DMS53 treated with DMSO at 0.1 percent for 48 hours (cell line): ENCODE results near the gene MED12.
"Not testable (repeated sequence)": the region's sequence is repeated elsewhere in the genome, so short reads cannot be mapped to it uniquely, and the experiment has no call there.

Experiments
- DNase-seq: peaks from one replicate; lab custom pipeline; 2025; ENCODE audit not compliant: unreplicated experiment; lab: John Stamatoyannopoulos, UW

The MED12 gene

DNA sequence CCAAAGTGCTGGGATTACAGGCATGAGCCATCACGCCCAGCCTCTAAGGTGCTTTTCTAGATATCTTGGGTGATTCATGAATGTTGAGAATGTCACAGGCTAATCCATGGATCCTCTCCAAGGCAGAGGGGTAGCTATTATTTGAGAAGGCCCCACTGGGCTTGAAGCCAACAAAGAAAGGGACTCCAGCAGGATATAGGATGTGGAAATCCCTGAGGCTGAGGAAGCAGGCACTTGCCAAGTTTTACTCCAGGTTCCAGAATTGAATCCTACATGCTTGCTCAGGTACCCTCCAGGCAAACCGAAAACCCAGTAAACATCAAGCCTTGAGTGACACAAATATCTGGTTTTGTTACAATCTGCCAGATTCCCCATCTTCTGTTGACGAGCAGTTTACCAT, 42.1 kb downstream of the MED12 start:
- DNase-seq: no peak

DNA sequence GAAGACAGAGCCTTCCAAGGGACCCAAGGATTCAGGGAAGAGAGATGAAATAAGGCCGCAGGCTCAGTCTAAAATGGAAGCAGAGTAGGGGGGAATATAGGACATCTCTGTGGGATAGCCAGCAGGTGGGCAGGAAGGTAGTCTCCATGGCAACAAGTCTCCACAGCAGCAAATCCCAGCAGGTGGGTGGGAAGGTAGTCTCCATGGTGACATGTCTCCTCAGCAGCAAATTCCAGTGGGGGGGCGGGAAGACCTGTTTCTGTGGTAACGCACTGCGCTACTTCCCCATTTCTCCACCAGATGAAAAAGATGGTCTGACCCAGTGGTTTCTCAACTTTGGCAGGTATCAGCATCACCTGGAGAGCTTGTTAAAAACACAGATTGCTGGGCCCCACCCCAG, 44.6 kb downstream of the MED12 start:
- no peak for DNase-seq

DNA sequence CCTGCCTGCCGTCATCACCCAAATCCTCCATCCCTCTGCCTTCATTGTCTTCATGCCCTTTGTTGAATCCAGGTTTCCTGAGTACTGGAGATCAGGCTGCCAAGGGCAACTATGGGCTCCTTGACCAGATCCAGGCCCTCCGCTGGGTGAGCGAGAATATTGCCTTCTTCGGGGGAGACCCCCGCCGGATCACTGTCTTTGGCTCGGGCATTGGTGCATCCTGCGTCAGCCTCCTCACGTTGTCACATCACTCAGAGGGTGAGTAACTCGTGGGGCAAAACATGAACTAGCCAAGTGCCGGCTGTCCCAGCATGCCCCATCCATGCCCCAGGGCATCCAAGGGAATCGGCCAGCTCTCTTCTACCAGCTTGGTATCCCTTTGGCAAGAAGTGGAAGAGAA, 45.7 kb downstream of the MED12 start:
- DNase-seq: no peak

DNA sequence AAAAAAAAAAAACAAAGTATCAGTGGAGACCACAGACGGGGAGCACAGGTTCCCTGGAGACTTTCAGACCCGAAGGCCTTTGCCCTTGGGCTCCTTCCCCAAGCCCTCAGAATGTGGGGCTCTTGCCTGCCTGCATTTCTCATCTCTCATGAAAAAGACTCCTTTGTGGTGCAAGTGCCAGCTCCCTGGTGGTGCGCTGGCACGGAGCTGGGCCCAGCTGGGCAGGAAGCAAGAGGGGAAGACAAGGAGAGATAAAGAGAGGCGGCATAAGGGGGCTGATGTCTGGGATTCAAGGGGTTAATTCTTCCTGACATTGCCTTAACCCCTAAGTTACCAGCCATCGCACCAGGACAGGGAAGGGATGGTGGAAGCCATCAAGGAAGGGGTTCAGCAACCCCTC, 48.1 kb downstream of the MED12 start:
- no peak for DNase-seq

DNA sequence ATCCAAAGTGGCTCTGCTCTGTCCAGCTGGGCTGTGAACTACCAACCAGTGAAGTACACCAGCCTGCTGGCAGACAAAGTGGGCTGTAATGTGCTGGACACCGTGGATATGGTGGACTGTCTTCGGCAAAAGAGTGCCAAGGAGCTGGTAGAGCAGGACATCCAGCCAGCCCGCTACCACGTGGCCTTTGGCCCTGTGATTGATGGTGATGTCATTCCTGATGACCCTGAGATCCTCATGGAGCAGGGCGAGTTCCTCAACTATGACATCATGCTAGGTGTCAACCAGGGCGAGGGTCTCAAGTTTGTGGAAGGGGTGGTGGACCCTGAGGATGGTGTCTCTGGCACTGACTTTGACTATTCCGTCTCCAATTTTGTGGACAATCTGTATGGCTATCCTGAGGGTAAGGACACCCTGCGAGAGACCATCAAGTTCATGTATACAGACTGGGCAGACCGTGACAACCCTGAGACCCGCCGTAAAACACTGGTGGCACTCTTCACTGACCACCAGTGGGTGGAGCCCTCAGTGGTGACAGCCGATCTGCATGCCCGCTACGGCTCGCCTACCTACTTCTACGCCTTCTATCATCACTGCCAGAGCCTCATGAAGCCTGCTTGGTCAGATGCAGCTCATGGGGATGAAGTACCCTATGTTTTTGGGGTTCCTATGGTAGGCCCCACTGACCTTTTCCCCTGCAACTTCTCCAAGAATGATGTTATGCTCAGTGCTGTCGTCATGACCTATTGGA, 48.8 kb downstream of the MED12 start:
- DNase-seq: no peak

DNA sequence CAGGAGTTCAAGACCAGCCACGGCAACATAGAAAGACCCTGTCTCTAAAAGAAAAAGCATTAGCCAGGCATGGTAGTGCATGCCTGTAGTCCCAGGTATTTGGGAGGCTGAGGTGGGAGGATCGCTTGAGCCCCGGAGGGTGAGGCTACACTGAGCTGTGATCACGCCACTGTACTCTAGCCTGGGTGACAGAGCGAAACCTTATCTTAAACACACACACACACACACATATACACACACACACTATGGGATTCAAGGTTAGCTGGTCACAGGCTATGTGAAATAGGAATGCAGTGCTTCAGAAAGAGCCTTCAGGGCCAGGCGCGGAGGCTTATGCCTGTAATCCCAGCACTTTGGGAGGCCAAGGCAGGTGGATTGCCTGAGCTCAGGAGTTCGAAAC, 49.7 kb downstream of the MED12 start:
- no peak for DNase-seq

DNA sequence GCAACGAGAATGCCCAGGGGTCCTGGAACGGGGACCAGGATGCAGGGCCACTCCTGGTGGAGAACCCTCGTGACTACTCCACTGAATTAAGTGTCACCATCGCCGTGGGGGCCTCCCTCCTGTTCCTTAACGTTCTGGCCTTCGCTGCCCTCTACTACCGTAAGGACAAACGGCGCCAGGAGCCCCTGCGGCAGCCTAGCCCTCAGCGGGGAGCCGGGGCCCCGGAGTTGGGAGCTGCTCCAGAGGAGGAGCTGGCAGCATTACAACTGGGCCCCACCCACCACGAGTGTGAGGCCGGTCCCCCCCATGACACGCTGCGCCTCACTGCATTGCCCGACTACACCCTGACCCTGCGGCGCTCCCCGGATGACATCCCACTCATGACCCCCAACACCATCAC, 51.2 kb downstream of the MED12 start:
- DNase-seq: no peak

DNA sequence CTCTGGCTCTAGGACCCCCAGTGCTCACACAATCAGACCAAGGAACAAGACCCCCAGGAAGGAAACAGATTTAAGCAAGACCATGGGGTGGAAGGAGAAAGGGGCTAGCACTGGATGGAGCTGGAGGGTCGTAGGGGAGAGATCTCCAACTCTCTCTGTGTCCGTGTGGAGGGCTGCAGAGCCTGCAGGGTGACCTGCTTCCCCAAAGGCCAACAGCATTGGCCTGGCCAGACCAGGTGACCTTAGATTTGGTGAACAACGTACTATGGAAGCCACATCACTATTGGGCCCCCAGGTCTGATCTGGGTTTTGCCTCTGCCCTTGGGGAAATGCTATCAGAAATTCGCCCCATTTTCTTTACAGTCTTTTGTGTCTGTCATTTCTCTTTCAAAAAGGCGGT, 52.3 kb downstream of the MED12 start:
- DNase-seq: no peak

DNA sequence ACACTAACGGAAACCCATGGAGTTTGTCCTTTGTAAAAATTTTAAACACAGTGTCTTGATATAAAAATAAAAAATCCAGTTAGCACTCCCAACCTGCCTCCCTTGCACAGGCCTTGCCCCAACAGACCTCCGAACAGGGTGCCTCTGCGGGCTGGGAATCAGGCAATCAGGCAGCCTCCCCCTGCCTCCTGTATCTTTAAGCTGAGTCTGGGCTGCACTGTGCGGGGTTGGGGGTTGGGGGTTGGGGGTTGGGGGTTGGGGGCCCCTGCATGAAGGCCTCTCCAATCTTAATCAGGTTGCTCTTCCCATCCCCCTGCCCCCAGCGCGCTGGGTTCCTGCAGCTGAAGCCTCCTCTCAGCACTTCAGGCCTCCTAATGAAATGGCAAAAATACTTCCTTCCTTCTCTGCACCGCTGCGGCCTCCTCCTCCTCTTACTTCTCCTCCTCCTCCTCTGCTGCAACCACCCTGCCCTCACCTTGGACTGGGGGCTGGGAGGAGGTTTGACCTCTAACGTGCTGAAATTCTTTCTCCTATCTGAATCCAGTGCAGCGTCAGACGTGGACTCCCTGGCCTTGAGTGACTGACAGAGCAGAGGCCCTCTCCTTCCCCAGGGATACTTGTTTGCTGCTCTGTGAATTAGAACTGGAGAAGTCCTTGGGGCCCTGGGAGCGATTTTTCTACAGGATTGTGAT, 52.9 kb downstream of the MED12 start:
- no peak for DNase-seq

DNA sequence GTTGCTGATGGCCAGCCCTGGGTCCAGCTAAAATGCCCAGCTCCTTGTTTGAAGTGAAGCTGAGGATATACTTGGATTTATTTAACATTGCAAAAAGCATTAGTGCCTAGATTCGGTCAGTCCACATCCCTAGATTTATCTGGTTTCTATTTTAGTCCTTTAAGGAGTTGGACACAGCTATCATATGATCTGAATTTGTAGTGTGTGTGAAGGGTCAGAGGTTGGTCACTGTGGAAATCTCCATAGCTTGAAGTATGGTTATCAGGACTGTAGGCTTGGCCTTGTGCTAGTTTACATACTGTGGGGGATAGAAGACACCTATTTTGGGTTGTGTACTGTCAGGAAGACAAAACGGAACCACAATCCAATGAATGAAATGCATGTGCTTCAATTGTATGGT, 55.0 kb downstream of the MED12 start:
- no peak for DNase-seq

DNA sequence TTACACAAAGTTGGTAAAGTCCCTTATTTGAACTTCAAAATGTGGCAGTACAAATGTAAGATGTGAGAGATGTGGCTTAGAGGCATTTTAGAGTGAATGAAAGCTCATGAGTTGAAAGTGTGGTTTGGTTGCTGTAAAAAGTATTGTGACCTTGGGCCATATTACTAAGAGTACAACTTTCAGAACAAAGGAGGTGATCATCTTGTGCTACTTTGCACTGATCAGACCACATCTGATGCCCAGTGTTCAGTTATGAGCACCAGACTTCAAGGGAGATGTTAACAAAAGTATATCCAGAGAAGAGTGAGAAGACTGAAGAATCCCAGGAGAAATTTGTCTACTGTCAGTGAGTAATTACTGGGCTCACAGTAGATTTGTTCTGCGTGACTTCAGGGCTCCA, 56.4 kb downstream of the MED12 start:
- DNase-seq: no peak

DNA sequence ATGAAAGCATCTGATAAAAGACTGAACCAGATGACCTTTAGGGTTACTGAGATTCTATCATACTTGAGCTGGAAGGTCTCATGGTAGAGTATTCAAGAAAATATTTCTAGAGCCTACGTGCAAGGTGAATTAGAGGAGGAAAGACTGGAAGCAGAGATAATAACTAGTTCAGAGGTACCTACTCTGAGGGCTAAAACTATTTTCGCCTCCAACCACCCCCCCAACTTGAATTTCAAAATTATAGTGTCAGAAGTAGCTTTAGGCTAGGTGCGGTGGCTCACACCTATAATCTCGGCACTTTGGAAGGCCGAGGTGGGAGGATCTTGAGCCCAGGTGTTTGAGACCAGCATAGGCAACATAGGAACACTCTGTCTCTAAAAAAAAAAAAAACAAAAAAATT, 57.1 kb downstream of the MED12 start:
- DNase-seq: no peak

DNA sequence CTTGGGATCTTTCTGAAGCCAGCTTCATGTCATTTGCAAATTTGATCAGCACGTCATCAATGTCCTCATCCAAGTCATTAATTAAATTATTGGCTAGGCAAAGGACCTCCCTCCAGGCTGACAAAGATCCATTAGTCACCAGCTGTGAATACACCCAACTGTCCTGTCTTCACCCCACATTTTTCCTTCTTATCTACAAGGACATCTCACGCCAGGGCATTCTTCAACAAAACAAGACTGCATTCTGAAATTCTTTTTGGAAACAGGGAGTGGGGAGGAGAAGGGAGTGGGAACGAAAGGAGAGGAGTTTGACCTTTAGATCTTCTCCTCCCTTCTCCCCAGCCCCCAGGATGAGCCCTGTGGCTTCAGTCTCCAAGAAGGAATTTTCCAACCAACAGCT, 58.9 kb downstream of the MED12 start:
- DNase-seq: no peak

DNA sequence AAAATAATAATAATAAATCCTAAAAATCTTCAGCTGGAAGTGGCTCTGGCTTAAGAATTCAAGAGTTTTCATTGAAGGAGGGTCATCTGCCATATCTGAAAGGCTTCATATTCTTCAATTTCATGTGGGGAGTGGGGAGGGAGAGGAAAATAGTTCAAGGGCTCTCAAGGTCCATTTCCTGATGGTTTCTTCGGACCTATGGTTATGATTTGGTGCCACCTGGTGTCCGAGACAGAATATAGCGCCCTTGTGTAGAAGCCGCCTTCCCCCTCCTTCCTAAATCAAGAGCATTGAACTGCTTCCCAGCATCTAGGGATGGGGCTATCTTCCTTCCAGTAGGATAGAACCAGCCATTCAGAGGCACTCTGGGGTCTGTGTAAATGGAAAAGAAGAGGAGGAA, 60.5 kb downstream of the MED12 start:
- DNase-seq: peak; percentile 38

DNA sequence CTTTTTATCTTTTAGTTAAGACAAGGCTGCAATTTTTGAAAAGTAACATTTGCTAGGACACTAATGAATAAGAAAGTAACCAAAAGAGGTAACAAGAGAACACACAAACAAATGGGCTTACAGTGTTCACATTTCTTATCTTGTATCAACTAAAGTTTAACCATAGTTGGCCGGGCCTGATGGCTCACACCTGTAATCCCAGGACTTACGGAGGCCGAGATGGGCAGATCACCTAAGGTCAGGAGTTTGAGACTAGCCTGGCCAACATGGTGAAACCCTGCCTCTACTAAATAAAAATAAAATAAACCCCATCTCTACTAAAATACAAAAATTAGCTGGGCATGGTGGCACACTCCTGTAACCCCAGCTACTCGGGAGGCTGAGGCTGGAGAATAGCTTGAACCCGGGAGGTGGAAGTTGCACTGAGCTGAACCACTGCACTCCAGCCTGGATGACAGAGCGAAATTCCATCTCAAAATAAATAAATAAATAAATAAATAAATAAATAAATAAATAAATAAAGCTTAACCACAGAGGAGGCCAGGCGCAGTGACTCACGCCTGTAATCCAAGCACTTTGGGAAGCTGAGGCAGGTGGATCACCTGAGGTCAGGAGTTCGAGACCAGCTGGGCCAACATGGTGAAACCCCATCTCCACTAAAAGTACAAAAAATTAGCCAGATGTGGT, 62.3 kb downstream of the MED12 start:
- DNase-seq: not testable (repeated sequence)

DNA sequence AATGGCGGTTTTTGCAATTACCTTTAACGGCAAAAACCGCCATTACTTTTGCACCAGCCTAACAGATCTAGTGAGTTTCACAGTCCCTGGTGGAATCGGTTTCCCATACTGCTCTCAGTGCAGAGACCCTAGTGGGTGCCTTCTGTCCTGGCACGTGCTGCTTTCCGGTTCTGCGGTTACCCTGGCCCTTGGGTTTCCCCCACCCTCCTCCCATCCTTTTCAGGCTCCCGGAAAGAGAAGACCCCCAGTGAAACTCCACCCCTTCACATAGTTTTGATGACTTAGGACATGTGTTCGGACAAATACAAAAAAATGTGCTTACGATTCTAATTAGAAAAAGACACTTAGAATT, 63.1 kb downstream of the MED12 start:
- DNase-seq: no peak

DNA sequence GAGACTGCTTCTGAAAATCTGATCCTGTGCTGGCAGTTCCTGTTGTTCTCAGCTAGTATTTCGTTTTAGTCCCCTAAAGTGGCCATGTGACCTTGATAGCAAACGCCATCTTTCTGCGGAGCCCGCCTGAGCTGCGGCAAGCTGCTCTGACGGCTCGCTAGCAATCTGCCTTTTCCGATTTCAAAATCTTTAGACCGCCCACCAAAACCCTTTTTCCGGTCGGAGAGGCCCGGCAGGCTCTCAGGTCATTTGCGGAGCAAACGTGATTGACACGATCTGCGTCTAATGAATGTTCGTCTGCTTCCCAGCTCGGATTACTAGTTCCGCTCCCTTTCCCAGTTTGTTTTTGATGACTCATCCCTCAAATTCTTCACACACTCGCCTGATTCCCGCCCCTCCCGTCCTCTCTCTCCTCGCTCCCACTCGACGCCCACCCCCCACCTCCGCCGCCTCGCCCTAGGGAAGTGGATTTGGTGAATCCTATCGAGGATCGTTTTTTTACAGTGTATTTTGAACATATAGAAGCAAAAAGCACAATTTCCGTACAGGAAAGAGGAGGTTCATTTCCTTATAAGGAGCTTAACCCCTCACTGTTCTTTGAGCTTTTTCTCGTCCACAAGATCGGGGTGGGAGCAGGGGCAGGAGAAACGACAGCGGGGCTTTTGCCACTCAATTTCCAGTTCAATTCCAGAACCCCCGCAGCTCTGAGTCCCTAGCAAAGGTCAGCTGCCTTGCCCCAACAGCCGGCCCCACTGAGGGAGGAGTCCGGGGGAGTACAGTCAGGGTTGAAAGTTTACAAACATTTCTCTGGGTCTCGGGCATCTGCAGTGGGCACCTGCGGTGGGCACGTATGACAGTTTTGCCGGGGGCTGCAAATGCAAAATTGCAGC, 63.8 kb downstream of the MED12 start:
- peak; percentile 93 for DNase-seq

DNA sequence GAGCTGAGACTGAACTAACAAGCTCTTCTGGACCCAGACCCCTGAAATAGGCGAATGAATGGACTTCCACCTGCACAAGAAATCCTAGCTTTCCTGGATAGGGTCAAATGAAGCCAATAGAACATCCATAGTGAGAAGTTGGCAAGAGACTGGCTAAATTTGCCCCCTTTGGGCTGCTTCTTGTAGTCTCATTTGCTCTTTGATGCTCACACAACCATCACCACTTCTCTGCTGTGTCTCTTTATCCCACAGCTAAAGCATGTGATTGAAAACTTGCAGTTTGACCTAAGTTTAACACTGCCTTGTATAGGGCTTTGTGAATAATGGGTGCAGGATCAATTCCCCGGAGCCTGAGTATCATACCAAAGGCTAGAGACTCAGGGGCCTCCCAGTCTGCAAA, 64.5 kb downstream of the MED12 start:
- no peak for DNase-seq

DNA sequence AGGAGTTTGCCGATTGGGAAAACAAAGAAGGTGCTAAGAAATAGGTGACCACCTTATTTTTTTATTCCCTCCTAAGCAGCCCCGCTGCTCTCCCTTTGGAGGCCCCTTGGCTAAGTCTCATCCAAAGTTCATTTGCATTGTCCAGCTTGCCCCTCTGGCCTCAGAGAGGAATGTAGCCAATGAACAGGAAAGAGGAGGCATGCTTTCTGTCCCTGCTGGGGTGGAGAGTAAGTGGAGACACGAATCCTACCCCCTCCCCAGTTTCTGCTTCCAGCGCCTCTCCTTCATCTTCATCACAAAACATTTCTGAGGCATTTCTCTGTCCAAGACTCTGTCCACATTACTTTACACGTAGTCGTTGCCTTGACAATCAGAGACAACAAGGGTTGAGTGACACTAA, 64.9 kb downstream of the MED12 start:
- no peak for DNase-seq

DNA sequence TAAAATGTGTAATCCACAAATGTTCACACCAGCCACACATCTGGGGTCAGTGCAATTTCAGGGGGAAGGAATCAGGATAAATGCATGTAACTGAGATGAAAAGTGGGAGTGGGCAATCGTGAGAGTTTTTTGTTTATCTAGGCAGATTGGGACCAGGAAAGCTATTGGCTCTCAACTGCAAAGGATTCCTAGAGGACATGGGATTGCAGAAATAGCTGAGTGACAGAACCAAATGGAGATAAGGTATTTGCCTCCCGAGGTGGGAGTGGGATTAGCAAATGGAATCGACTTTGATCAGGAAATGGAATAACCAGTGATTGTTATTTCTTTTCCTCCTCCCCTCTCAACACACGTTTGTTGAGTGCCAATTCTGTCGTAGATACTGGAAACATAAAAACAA, 65.7 kb downstream of the MED12 start:
- no peak for DNase-seq

DNA sequence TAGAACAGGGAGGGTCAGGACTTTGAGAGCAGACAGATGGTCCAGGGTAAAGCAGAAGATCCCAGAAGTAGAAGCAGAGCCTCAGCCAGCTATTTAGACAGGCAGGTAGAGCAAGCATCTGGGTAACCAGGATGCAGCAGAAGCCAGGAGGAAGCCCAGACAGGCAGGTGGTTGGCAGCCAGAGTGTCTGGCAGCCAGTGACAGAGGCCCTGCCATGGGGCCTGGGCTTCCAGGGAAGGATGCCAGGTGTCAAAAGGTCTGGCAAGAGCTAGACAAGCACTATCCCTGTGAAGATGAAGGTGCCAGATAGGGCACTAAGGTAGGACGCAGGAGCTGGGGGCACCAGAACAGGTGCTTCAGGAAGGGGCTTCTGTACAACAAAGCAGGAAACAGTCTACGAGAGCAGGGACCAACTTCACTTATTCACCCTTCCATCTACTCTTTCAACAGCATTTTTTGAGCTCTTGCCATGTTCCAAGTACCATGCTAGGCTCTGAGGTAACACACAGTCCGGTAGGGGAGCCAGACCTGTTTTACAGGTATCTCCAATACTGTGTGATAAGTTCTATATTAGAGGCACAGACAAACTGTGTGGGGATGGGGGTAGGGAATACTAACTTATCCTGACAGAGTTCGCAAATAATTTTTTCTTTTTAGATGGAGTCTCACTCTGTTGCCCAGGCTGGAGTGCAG, 66.6 kb downstream of the MED12 start:
- DNase-seq: peak; percentile 68
